PFSK-1 (cell line): Measurements from ENCODE around the gene HLA-DMB.

Experiments used
- SIN3A ChIP-seq: IDR thresholded peaks from 2 replicates; pipeline ENCODE4 v1.6.1; 2012; ENCODE audit warnings: mild to moderate bottlenecking, low read length, moderate library complexity, borderline replicate concordance; ENCODE audit not compliant: insufficient read depth
- TF ChIP-seq, protein P1 (sequence below), 2 experiments: IDR thresholded peaks; 2 replicates each; pipeline versions ENCODE4 v1.6.1 to v1.8.0; 2011 to 2012; ENCODE audit warnings: low read depth in 2 of 2, low read length in 2 of 2, control low read depth in 1 of 2, inconsistent platforms in 1 of 2, mild to moderate bottlenecking in 1 of 2, moderate library complexity in 1 of 2; ENCODE audit not compliant: insufficient read depth in 1 of 2

DNA sequence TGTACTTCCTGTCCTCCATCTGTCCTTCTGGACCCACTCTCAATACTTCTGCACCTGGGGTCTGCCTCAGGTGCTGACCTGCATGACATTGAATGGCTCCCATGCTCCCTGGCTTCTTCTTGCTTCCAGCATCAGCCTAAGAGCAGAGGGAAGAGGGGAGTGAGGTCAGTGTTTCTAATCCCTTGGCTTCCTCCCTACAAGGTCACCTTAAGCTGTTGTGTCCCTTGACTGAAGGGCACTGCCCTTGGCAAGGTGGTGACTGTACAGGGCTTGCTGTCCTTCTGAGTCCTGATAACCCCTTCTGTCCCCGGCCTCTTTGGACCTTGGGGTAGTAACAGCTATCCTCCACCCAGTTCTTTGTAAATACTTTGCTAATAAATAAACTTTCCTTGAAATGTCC is 9.6 kb downstream of the HLA-DMB start:
- TF ChIP-seq SIN3A = no peak
- TF ChIP-seq, protein P1, sequence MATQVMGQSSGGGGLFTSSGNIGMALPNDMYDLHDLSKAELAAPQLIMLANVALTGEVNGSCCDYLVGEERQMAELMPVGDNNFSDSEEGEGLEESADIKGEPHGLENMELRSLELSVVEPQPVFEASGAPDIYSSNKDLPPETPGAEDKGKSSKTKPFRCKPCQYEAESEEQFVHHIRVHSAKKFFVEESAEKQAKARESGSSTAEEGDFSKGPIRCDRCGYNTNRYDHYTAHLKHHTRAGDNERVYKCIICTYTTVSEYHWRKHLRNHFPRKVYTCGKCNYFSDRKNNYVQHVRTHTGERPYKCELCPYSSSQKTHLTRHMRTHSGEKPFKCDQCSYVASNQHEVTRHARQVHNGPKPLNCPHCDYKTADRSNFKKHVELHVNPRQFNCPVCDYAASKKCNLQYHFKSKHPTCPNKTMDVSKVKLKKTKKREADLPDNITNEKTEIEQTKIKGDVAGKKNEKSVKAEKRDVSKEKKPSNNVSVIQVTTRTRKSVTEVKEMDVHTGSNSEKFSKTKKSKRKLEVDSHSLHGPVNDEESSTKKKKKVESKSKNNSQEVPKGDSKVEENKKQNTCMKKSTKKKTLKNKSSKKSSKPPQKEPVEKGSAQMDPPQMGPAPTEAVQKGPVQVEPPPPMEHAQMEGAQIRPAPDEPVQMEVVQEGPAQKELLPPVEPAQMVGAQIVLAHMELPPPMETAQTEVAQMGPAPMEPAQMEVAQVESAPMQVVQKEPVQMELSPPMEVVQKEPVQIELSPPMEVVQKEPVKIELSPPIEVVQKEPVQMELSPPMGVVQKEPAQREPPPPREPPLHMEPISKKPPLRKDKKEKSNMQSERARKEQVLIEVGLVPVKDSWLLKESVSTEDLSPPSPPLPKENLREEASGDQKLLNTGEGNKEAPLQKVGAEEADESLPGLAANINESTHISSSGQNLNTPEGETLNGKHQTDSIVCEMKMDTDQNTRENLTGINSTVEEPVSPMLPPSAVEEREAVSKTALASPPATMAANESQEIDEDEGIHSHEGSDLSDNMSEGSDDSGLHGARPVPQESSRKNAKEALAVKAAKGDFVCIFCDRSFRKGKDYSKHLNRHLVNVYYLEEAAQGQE (IDR thresholded peaks at IDR 0.05; ENCODE audit: insufficient read depth in 1 of 2, low read depth in 2 of 2, low read length in 2 of 2) = no peak
